GM21360 (cell line): ENCODE results near the gene RAI1.

Source experiments
- ATAC-seq: cut with Tn5 transposase; IDR thresholded peaks from one replicate; pipeline ENCODE4 v1.9.1; 2021; ENCODE audit warnings: mild to moderate bottlenecking, moderate library complexity; ENCODE audit not compliant: unreplicated experiment

RAI1 gene

GRCh38 chr17:17856386-17856785 lies 175.1 kb downstream of the RAI1 start:
- no peak for ATAC-seq

GRCh38 chr17:17857496-17857895 lies 176.2 kb downstream of the RAI1 start:
- no peak for ATAC-seq

- no peak for ATAC-seq
Measured at GRCh38 chr17:17859909-17860765, 178.9 kb downstream of the RAI1 start.

GRCh38 chr17:17860766-17861107 lies 179.5 kb downstream of the RAI1 start:
- ATAC-seq, result no peak
